ENCODE data around the gene ALDH3B1. TPM values are rescaled to one million over a fixed set of nuclear protein-coding genes. Genes with fewer than 3 reads are reported as not detected.

Gene ALDH3B1
- total RNA-seq, 1 donor, result 20.8 TPM

DNA sequence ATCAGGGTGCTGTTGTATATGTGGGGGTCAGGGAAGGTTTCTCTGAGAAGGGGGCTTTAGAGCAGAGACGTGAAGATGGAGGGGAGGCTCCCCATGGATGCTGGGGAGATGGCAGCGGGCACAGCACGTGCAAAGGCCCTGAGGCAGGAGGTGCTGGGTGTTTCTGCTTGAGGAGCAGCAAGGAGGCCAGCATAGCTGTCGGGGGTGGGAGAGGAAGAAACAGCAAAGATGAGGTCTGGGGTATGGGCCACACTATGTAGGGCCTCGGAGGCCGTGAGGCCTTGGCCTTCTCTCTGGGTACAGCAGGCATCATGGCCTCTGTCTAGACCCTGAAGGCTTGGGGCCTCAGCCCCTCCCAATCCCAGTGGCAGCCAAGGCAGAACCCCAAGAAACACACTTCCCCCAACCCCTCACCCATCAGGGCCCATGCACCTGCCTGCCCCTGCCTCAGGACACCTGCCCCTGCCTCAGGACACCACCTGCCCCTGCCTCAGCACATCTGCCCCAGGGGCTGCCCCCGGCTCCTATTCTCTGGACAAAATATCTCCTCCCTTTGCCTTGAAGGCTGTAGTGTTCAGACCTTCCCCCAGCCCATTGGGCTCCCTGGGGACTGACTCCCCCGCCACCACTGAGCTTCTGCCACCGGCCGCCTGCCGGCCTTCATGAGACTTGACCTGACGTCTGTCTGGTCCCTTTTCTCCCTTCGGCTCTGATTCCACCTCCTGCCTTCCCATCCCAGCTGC is 6.2 kb downstream of the ALDH3B1 start:
- no peak overlapping the region for H3K4me3 ChIP-seq (ENCODE audit: low read depth, low read length)
- no peak for TF ChIP-seq CTCF (IDR thresholded peaks at IDR 0.05; ENCODE audit: insufficient read depth, low read length)
- no peak for DNase-seq (ENCODE audit: low read depth)

GRCh38 chr11:68016904-68017817 is 7.0 kb downstream of the ALDH3B1 start:
- H3K4me3 ChIP-seq (ENCODE audit: low read depth, low read length), result no peak overlapping the region
- no peak for TF ChIP-seq CTCF (IDR thresholded peaks at IDR 0.05; ENCODE audit: insufficient read depth, low read length)
- no peak for DNase-seq (ENCODE audit: low read depth)

DNA sequence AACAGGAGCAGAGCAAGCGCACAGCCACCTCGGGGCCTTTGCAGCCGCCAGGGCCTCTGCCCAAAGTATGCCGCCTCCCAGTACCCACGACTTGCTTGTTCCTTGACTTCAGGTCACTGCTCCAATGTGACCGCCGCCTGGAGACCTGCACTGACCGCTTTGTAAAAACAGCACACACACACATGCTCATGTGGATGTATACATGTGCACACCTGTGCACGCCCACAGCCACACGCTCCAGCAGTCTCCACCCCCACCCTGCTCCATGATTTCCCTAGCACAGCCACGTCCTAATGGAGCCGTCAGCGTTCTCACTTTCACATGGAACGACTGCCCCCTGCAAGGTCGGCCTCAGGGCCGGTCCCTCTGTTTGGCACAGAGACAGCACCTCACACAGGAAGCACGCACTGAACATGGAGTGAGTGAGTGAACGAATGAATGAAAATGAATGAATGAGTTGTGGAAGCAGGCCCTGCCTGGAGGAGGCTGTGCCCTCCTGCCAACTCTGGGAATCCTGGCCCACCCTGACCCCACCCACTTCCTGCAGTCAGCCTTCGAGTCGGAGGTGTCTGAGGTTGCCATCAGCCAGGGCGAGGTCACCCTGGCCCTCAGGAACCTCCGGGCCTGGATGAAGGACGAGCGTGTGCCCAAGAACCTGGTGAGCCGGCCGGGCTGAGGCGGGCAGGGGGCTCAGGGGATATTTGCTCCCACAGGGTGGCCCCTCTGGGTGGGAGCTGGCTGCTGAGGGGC is 8.0 kb downstream of the ALDH3B1 start:
- no peak overlapping the region for H3K4me3 ChIP-seq (ENCODE audit: low read depth, low read length)
- no peak for TF ChIP-seq CTCF (IDR thresholded peaks at IDR 0.05; ENCODE audit: insufficient read depth, low read length)
- no peak for DNase-seq (ENCODE audit: low read depth)

GRCh38 chr11:68018730-68019190 is 8.6 kb downstream of the ALDH3B1 start:
- TF ChIP-seq CTCF (IDR thresholded peaks at IDR 0.05; ENCODE audit: insufficient read depth, low read length), result no peak
- H3K4me3 ChIP-seq (ENCODE audit: low read depth, low read length), result no peak overlapping the region
- no peak for DNase-seq (ENCODE audit: low read depth)

GRCh38 chr11:68019486-68019885 is 9.4 kb downstream of the ALDH3B1 start:
- no peak overlapping the region for H3K4me3 ChIP-seq (ENCODE audit: low read depth, low read length)
- no peak for DNase-seq (ENCODE audit: low read depth)
- TF ChIP-seq CTCF (IDR thresholded peaks at IDR 0.05; ENCODE audit: insufficient read depth, low read length), result no peak

- no peak overlapping the region for H3K4me3 ChIP-seq (ENCODE audit: low read depth, low read length)
- peak; percentile 54 for TF ChIP-seq CTCF (IDR thresholded peaks at IDR 0.05; ENCODE audit: insufficient read depth, low read length)
- no peak for DNase-seq (ENCODE audit: low read depth)
These were observed 10.4 kb downstream of the ALDH3B1 start for GRCh38 chr11:68020575-68020974.

All from fibroblast of the aortic adventitia (primary cell).